NCI-H345 (cell line): ENCODE data around the gene CTNNA3.

Source experiments
- DNase-seq: peaks from one replicate; lab custom pipeline; 2025; lab: John Stamatoyannopoulos, UW

Gene CTNNA3

DNA sequence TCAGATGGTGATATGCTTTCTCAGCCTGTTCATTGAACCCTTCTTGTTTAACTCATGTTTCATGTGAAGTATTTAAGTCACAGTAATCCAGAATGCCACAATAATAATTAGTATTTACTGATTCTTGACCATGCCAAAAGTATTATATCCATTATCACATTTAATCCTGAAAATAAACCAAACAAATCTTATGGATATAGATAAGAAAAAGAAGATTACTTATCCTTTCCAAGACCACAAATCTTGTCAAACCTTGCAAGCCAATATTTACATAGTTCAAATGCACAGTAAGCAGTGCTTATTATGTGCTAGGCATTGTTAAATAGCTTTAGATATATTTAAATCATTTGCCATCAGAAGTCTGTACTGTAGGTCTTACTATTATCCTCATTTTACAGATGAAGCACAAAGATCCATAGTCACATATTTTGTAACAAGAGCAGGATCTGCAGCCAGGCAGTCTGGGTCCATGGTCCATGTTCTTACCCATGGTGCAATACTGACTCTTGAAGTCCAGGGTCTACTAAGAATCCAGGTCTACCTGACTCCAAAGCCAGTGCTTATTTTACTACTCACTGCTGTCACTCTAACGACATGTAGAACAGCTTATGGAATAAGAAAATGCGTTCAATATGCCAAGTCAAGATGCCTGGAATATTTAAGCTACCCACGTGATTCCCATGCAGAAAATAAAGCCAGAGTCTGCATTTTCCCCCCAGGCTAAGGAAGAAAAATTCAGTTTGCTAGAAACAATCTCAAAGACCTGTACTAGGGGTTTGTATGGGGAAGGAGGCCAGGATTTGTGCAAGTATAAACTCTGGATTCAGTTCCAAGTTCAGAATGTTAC is 1755.0 kb downstream of the CTNNA3 start:
- no peak for DNase-seq

- DNase-seq: no peak
Measured at GRCh38 chr10:65940105-65940504, 1755.9 kb downstream of the CTNNA3 start.

GRCh38 chr10:65931291-65932070 is 1764.5 kb downstream of the CTNNA3 start:
- DNase-seq: no peak

- DNase-seq: no peak
Measured at GRCh38 chr10:65911151-65911835, 1784.7 kb downstream of the CTNNA3 start.

- no peak for DNase-seq
Measured at GRCh38 chr10:65910209-65910608, 1785.8 kb downstream of the CTNNA3 start.

DNA sequence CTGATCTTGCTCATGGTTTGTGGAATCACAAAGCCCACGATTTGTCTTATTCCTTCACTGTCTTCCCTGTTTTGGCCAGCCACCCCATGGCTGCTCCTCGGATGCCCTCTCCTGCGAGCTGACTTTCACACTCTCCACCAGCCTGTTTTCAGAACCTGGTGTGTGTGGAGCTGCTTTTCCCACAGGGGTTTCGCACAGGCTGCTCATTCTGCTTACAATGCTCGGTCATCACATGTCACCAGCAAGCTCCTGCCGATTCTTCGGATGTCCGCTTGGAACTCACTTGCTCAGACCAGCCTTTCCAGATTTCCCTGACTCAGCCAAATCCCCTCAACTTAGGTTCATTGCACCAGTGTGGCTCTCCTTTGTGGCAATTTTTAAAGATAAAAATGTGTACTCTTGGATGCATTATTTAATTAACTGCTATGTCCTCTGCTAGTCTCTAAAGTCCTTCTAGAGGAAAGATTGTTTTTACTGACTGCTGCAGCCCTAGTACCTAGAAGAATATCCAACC is 1788.7 kb downstream of the CTNNA3 start:
- DNase-seq: no peak

DNA sequence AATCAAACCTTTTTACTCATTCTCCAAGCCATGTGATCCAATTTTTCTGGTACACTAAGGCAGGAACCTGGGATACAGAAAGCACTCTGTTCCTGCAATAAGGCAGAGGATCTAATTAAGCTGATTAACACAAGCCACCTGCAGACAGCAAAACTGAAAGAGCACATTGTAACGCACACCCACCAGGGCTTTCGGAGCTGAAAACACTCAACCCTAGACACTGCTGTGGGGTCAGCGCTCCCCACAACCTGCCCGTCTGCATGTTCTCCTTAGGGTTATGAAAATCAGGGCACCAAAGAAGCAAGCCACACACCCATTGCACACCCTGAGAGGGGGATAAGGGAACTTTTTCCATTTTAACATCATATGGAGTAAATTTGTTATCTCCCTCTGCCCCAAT is 1792.4 kb downstream of the CTNNA3 start:
- no peak for DNase-seq

DNA sequence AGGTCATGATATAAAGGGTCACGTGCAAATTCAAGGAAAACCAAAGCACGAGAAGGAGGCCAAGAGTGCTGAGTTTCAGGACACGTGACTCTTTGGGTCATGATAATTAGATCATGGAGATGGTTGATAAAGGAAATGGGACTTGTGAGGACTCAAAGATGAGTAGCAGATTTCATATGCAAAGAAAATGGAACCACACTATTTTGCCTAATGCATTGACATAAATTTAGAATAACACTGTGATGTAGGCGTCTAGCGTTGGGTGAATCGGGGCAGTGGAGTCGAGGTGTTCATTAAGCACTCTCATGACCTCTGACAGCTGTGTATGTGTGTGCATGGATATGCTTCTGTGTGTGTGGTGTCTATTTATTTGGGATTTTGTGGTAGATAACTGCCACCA is 1795.7 kb downstream of the CTNNA3 start:
- DNase-seq: no peak

GRCh38 chr10:65898055-65898454 is 1797.9 kb downstream of the CTNNA3 start:
- DNase-seq: no peak

GRCh38 chr10:65894961-65895360 is 1801.0 kb downstream of the CTNNA3 start:
- DNase-seq: no peak

- DNase-seq: no peak
Measured at GRCh38 chr10:65894379-65894778, 1801.6 kb downstream of the CTNNA3 start.

DNA sequence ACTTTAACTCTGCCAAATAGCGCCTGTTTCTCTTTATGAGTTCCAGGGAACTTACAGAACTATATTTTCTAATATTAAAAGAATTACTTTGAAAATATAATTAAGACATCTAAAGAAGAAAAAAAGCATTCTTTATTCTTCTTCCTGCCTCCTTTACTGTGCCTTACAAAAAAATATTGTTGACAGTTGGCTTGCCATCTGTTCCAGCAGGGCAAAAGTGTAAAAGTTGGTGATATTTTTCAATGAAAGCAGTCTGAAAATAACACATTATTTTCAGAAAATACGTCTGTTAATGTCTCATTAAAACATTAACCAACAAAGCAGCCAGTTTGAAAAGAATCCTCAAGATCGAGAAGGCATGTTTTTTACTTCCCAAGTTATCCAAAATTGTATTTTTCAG is 1802.3 kb downstream of the CTNNA3 start:
- no peak for DNase-seq

DNA sequence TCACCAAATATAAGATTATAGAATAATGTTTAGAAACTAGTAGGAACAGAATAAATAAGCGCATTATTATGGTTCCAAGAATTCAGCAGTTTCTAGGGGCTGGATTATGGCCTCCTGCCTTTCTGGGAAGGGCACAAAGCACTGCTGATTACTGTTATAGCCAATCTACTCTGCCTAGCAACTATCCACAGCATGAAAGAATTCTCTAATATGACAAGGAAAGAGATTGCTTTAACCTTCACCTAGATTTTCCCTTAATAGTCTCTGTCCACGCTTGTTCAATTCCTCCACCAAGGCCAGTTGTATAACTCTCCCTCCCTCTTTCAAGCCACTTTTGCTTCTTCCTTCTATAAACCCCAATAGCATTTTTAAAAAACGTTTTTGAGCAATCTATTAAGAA is 1803.7 kb downstream of the CTNNA3 start:
- no peak for DNase-seq

- DNase-seq: no peak
Measured at GRCh38 chr10:65891073-65891981, 1804.7 kb downstream of the CTNNA3 start.

GRCh38 chr10:65864529-65864928 is 1831.5 kb downstream of the CTNNA3 start:
- no peak for DNase-seq

- DNase-seq: no peak
Measured at GRCh38 chr10:65864036-65864435, 1832.0 kb downstream of the CTNNA3 start.
